HG03439 (cell line): ENCODE results near the gene PDE10A.

Experiments used
- ATAC-seq: cut with Tn5 transposase; IDR thresholded peaks from one replicate; pipeline ENCODE4 v1.9.1; 2021; ENCODE audit warnings: mild to moderate bottlenecking, moderate library complexity; ENCODE audit not compliant: unreplicated experiment

PDE10A gene

GRCh38 chr6:165678904-165679303 is 15.9 kb upstream of the PDE10A start:
- ATAC-seq: no peak

DNA sequence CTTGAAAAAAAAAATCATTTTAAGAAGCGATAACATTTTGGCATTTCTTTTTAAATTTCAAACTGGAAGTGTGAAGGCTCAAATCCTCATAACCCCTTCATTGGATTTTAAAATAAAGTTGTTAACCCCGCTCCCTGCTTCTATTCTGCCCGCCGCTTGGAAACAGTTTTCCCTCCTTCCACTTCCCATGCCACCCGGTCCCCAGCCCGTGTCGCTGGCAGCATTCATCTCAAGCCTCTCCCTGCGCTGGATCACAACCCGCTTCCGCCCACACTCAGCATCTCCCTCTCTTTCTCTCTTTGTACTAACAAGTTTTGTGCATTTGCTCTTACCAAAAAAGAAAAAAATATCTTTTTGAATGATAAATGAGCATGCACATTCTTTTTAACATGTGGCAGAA is 15.4 kb upstream of the PDE10A start:
- ATAC-seq: no peak

GRCh38 chr6:165677091-165677490 is 14.1 kb upstream of the PDE10A start:
- ATAC-seq: no peak

GRCh38 chr6:165676435-165677068 is 13.5 kb upstream of the PDE10A start:
- ATAC-seq: no peak

- ATAC-seq: no peak
Observed at GRCh38 chr6:165675120-165675519, 12.1 kb upstream of the PDE10A start.

DNA sequence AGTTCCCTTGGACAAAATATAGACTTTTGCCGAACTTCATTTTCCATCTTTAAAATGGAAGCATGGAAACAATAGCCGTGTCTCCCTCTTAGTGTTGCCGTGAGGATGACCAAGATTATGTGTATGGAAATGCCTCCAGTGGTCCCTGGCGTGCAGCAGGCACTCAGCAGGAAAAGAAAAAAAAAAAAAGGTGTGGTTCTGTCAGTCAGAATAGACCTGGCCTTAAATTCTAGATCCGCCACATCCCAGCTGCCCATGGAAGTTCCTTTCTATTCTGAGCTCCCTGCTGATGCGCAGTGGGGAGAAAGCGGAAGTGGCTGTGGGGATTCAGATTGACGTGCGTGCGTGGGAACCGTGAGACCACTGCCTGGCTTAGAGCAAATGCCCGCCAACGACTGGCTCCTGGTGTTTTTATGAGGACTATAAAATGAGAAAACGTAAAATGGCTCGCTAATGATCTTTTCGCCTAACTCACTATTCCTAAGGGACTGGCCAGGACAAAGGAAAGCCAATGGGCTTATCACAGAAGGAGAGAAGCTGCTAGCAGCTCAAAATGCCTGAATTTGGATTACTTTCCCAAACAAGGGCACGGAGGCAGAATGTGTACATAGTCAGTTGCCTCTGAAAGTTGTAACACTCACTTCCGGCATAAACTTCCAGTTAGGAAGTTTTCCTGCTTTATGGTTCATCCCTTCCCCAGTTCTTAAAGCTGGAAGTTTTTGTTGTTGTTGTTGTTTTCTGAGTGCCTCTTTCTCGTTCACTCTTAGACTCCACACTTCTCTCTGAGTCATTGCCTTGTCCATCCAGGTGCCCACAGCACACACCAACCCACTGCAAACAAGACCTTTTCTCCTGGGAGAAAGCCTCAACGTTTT is 11.4 kb upstream of the PDE10A start:
- ATAC-seq: no peak

DNA sequence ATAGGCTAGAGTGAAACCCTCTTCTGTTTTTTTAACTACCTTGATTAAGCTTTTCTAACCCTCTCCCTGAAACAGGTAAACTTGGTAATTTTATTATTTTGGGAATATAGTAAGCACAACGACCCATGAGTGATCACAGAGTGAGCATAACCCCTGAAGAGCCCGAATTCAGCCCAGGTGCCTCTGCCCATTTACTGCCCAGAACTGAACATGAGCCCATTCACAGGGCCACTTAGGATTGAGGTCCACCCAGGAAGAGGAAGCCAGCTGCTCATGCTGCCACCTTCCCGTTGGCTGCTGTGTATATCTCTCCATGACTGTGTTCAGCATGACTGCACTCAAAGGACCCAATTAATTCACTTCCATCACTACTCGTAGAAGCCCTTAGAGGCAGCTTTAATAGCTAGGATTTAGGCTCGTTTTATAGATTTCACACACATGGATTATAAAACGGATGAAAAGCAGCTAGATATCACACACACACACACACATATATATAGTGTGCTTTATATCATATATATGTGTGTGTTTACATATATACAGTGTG is 8.3 kb upstream of the PDE10A start:
- ATAC-seq: no peak

GRCh38 chr6:165668951-165669350 is 5.9 kb upstream of the PDE10A start:
- no peak for ATAC-seq

DNA sequence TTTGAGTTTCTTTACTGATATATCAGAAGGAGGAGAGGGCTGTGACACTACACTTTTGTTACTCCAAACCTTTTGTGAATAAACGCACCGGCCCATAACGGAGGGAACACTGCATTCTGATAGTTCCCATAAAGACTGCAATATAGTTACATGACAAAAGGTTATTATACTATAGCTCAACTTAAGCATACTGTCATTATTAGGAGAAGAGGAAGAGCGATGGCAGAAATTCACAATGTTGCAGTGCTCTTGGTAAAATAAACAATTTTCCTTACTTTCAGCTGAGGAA is 2.3 kb upstream of the PDE10A start:
- ATAC-seq: no peak

GRCh38 chr6:165664559-165665383 is 1.7 kb upstream of the PDE10A start:
- no peak for ATAC-seq

GRCh38 chr6:165663736-165664558 is 906 bp upstream of the PDE10A start:
- ATAC-seq: no peak

- ATAC-seq: no peak
Observed at GRCh38 chr6:165663377-165663735, 315 bp upstream of the PDE10A start.

DNA sequence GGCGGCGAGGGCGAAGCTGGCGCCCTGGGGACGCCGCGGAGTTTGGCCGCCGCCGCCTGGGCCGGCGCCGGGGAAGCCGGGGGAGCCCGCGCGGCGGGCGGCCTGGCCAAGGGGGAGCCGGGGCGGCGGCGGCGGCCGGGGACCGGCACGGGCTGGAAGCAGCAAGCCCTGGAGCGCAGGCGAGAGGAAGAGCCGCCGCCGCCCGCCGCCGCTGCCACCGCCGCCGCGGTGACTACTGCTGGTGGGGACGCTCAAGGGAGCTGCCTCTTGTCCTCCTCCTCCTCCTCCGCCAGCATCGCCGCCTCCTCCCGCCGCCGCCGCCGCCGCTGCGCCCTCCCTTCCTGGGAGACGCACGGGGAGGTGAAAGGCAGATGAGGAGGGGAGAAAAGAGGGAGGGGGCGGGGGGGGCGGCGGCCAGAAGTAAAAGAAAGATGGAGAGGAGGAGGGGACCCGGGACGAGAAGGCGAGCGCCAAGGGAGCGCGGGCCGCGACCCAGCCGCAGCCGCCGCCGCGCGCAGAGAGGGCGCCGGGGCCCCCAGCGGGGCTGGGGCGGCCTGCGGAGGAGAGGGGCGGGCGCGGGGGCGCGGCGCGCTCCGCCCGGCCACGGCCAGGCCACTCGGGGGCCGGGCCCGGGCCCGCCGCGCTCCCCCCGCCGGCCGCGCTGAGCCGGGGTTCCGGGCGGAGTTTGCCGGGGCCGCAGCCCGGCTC is 846 bp downstream of the PDE10A start:
- ATAC-seq: no peak

- no peak for ATAC-seq
Observed at GRCh38 chr6:165661664-165662025, 1.4 kb downstream of the PDE10A start.

DNA sequence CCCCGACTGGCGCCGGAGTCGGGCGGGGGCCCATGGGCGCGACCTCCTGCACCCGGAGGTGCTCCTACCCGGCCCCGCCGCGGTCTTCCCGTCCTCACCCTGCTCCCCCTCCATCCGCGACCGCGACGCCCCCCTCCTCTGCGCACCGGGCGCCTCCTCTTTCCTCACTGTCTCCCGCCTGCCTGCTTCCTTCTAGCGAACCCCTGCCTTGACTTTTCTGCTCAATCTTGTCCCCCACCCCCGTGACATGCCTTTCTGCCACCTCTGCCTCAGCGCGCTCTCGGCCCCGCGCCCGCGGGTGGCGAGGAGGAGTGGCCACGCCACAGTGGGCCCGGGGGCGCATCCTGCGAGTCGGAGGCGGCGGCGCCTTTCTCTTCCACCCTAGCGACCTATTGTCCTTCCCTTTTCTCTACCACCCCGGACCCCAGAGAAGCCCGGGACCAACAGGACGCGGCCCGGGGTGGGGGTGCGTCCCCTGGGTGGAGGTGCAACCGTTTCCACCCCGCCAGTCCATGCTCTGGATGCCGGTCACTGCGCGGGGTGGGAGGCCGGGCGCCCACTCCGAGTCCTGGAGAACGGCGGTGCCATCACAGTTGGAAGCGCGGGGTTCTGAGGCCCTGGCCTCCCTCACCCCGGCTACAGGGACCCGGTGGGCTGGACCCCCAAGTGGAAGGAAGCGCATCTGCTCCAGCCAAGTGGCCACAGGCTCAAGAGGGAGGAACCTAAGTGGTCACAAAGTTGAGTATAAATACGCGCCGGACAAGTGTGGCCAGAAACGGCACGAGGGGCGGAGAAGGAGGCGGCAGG is 2.0 kb downstream of the PDE10A start:
- ATAC-seq: no peak

GRCh38 chr6:165659945-165660856 is 2.8 kb downstream of the PDE10A start:
- no peak for ATAC-seq

- ATAC-seq: no peak
Observed at GRCh38 chr6:165658395-165659058, 4.5 kb downstream of the PDE10A start.

DNA sequence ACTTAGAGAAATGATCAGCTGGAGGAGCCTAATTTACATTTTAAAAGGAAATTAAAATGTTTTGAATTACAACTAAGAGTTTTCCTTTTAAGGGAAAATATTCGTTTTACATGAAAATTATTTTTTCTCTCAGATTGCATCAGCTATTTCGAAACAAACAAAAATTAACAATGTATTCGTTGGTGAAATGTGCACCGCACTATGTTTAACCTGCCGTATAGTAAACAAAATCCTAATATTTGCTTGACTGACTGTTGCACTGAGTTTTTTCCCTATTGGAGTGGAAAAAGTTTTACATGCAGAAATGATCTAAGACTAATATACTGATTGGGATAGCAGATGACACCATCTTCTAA is 5.7 kb downstream of the PDE10A start:
- no peak for ATAC-seq
